ENCODE results near the gene STK32C.

STK32C gene

DNA sequence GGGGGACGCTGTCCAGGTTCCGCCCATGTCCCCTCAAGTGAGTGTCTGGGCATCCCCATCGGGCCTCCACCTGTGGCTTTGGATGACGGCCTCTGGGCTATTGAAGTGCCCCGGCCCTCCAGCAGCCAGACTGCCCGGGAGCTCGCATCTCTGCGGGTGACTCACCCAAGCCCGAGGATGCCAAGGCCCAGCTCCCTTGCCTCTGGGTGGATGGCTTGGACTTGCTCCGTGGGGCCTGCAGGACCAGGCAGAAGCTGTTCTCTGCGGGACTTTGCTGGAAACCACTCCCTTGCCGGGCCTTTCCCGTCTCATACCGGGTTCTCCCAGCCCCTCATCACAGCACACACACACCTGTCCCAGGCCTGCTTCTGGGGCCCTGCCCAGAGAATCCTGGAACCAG is 98.6 kb downstream of the STK32C start:
- DNase-seq (ENCODE audit: low read depth, low spot score) = no peak
- no peaks in the 10 kb centered on the region for H3K27me3 ChIP-seq (ENCODE audit: control insufficient read depth, insufficient read depth, low read length)
- H3K4me1 ChIP-seq (ENCODE audit: control insufficient read depth, insufficient read depth, low read length) = no peaks in the 10 kb centered on the region
- no peaks in the 10 kb centered on the region for H3K9me3 ChIP-seq (ENCODE audit: control insufficient read depth, insufficient read depth, low read length)
- no peak overlapping the region for H3K27ac ChIP-seq (ENCODE audit: low read length)
- no peak overlapping the region for H3K4me3 ChIP-seq (ENCODE audit: low read length)
- H3K36me3 ChIP-seq (ENCODE audit: control insufficient read depth, insufficient read depth, low read length) = no peaks in the 10 kb centered on the region; the same call in 1 of the 2 replicates
- no CpG with 5 or more reads among the region's 14 CpGs for WGBS (ENCODE audit: insufficient coverage, insufficient read length)

GRCh38 chr10:132208462-132209050 is 99.2 kb downstream of the STK32C start:
- Histone ChIP-seq H3K4me1 (ENCODE audit: control insufficient read depth, insufficient read depth, low read length) (no peaks in the 10 kb centered on the region), H3K4me3 (ENCODE audit: low read length) (no peak overlapping the region), H3K9me3 (ENCODE audit: control insufficient read depth, insufficient read depth, low read length) (no peaks in the 10 kb centered on the region), H3K36me3 (ENCODE audit: control insufficient read depth, insufficient read depth, low read length) (no peaks in the 10 kb centered on the region; the same call in 1 of the 2 replicates), H3K27me3 (ENCODE audit: control insufficient read depth, insufficient read depth, low read length) (no peaks in the 10 kb centered on the region), H3K27ac (ENCODE audit: low read length) (no peak overlapping the region)
- no peak for DNase-seq (ENCODE audit: low read depth, low spot score)
- no CpG with 5 or more reads among the region's 17 CpGs for WGBS (ENCODE audit: insufficient coverage, insufficient read length)

- no CpG with 5 or more reads among the region's 48 CpGs for WGBS (ENCODE audit: insufficient coverage, insufficient read length)
- Histone ChIP-seq H3K9me3 (ENCODE audit: control insufficient read depth, insufficient read depth, low read length) (no peaks in the 10 kb centered on the region), H3K4me1 (ENCODE audit: control insufficient read depth, insufficient read depth, low read length) (no peaks in the 10 kb centered on the region), H3K27me3 (ENCODE audit: control insufficient read depth, insufficient read depth, low read length) (no peaks in the 10 kb centered on the region), H3K36me3 (ENCODE audit: control insufficient read depth, insufficient read depth, low read length) (no peaks in the 10 kb centered on the region; the same call in 1 of the 2 replicates), H3K27ac (ENCODE audit: low read length) (no peak overlapping the region), H3K4me3 (ENCODE audit: low read length) (no peak overlapping the region)
- DNase-seq (ENCODE audit: low read depth, low spot score) = no peak
Observed at GRCh38 chr10:132207536-132208461, 100.0 kb downstream of the STK32C start.

GRCh38 chr10:132206806-132207535 is 100.8 kb downstream of the STK32C start:
- H3K36me3 ChIP-seq (ENCODE audit: control insufficient read depth, insufficient read depth, low read length) = peaks cover 2% of the 10 kb centered on the region; the same call in 1 of the 2 replicates
- DNase-seq (ENCODE audit: low read depth, low spot score) = no peak
- no peak overlapping the region for H3K4me3 ChIP-seq (ENCODE audit: low read length)
- no peak overlapping the region for H3K27ac ChIP-seq (ENCODE audit: low read length)
- no CpG with 5 or more reads among the region's 29 CpGs for WGBS (ENCODE audit: insufficient coverage, insufficient read length)
- H3K9me3 ChIP-seq (ENCODE audit: control insufficient read depth, insufficient read depth, low read length) = no peaks in the 10 kb centered on the region
- no peaks in the 10 kb centered on the region for H3K4me1 ChIP-seq (ENCODE audit: control insufficient read depth, insufficient read depth, low read length)
- no peaks in the 10 kb centered on the region for H3K27me3 ChIP-seq (ENCODE audit: control insufficient read depth, insufficient read depth, low read length)

DNA sequence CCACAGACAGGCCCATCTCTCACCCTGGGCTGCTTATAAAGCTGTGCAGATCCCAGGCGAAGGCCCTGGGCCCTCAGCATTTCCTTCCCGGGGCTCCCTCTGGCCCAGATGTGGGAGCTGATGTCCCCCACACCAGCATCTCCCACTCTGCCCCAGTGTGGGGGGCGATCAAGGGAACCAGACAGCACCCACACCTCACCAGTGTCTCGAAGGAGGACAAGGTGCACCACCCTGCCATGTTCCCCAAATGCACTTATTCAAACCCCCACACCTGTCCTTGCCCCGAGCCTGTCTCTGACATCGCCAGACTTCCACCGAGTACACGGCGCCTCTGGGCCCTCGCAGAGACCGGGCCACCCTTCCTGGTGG is 101.4 kb downstream of the STK32C start:
- WGBS (ENCODE audit: insufficient coverage, insufficient read length) = no CpG with 5 or more reads among the region's 11 CpGs
- no peak for DNase-seq (ENCODE audit: low read depth, low spot score)

GRCh38 chr10:132205650-132206376 is 101.9 kb downstream of the STK32C start:
- Histone ChIP-seq H3K4me1 (ENCODE audit: control insufficient read depth, insufficient read depth, low read length) (no peaks in the 10 kb centered on the region), H3K9me3 (ENCODE audit: control insufficient read depth, insufficient read depth, low read length) (no peaks in the 10 kb centered on the region), H3K36me3 (ENCODE audit: control insufficient read depth, insufficient read depth, low read length) (peaks cover 2% of the 10 kb centered on the region; the same call in 1 of the 2 replicates), H3K27me3 (ENCODE audit: control insufficient read depth, insufficient read depth, low read length) (no peaks in the 10 kb centered on the region), H3K27ac (ENCODE audit: low read length) (no peak overlapping the region), H3K4me3 (ENCODE audit: low read length) (no peak overlapping the region)
- no peak for DNase-seq (ENCODE audit: low read depth, low spot score)
- WGBS (ENCODE audit: insufficient coverage, insufficient read length) = no CpG with 5 or more reads among the region's 37 CpGs

More for the DNA sequence above, 101.4 kb downstream of the STK32C start:
- Histone ChIP-seq H3K27me3 (ENCODE audit: control insufficient read depth, insufficient read depth, low read length) (no peaks in the 10 kb centered on the region), H3K36me3 (ENCODE audit: control insufficient read depth, insufficient read depth, low read length) (peaks cover 2% of the 10 kb centered on the region; the same call in 1 of the 2 replicates), H3K27ac (ENCODE audit: low read length) (no peak overlapping the region), H3K4me1 (ENCODE audit: control insufficient read depth, insufficient read depth, low read length) (no peaks in the 10 kb centered on the region), H3K4me3 (ENCODE audit: low read length) (no peak overlapping the region), H3K9me3 (ENCODE audit: control insufficient read depth, insufficient read depth, low read length) (no peaks in the 10 kb centered on the region)

GRCh38 chr10:132204781-132205473 is 102.8 kb downstream of the STK32C start:
- WGBS (ENCODE audit: insufficient coverage, insufficient read length) = no CpG with 5 or more reads among the region's 28 CpGs
- no peaks in the 10 kb centered on the region for H3K27me3 ChIP-seq (ENCODE audit: control insufficient read depth, insufficient read depth, low read length)
- H3K9me3 ChIP-seq (ENCODE audit: control insufficient read depth, insufficient read depth, low read length) = no peaks in the 10 kb centered on the region
- H3K4me3 ChIP-seq (ENCODE audit: low read length) = no peak overlapping the region
- H3K36me3 ChIP-seq (ENCODE audit: control insufficient read depth, insufficient read depth, low read length) = peaks cover 2% of the 10 kb centered on the region; the same call in 1 of the 2 replicates
- H3K4me1 ChIP-seq (ENCODE audit: control insufficient read depth, insufficient read depth, low read length) = no peaks in the 10 kb centered on the region
- no peak overlapping the region for H3K27ac ChIP-seq (ENCODE audit: low read length)
- no peak for DNase-seq (ENCODE audit: low read depth, low spot score)

DNA sequence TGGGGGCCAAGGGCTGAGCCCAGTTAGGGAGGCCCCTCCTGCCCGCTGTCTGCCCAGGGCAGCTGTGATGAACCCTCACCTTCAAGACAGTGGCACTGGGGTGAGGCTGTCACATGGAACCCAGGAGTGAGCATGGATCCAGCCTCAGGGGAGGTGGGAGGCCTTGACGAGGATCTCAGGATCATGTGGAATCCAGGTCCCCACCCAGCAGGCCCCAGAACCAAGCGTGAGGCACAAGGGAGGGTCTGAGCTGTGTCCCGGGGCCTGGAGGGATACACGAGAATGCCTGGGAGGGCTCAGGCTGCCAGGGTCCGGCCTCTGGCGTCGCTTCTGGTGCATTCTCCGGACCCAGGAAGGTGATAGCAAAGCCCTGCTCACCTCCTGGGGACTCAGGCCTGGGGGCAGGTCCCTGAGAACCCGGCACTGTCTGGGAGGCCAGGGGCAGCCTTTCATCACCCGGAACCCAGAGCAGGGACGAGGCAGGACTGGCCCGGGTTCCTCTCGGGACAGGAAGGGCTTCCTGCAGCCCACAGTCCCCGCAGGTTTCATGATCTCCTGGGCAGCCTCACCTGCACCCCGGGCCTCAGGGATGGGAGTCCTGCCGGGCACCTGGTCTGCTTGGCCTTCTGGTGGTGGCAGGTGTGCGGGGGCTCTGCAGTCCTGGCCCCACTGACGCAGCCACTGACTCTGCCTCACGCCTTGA is 103.5 kb downstream of the STK32C start:
- no peak for DNase-seq (ENCODE audit: low read depth, low spot score)
- H3K27ac ChIP-seq (ENCODE audit: low read length) = no peak overlapping the region
- H3K4me1 ChIP-seq (ENCODE audit: control insufficient read depth, insufficient read depth, low read length) = no peaks in the 10 kb centered on the region
- no peak overlapping the region; the same call in 1 of the 2 replicates for H3K4me3 ChIP-seq (ENCODE audit: low read length)
- H3K27me3 ChIP-seq (ENCODE audit: control insufficient read depth, insufficient read depth, low read length) = no peaks in the 10 kb centered on the region
- peaks cover 2% of the 10 kb centered on the region; the same call in 1 of the 2 replicates for H3K36me3 ChIP-seq (ENCODE audit: control insufficient read depth, insufficient read depth, low read length)
- no peaks in the 10 kb centered on the region for H3K9me3 ChIP-seq (ENCODE audit: control insufficient read depth, insufficient read depth, low read length)
- no CpG with 5 or more reads among the region's 20 CpGs for WGBS (ENCODE audit: insufficient coverage, insufficient read length)
